ENCODE results near the gene A2ML1.
"Not testable (repeated sequence)": the region's sequence is repeated elsewhere in the genome, so short reads cannot be mapped to it uniquely, and the experiment has no call there.

A2ML1 gene

GRCh38 chr12:8917031-8917430 lies 94.6 kb downstream of the A2ML1 start:
- TF ChIP-seq POLR2AphosphoS5 (IDR thresholded peaks at IDR 0.05; ENCODE audit: low read depth, low read length) (no peak), TAF1 (IDR thresholded peaks at IDR 0.05; ENCODE audit: low read depth, low read length) (no peak), POU2F2 (IDR thresholded peaks at IDR 0.05; ENCODE audit: low read depth, low read length) (no peak), PAX5 (IDR thresholded peaks at IDR 0.05; ENCODE audit: insufficient read depth, low read length, severe bottlenecking) (no peak), POLR2A (IDR thresholded peaks at IDR 0.05; ENCODE audit: low read depth, low read length) (no peak), SPI1 (IDR thresholded peaks at IDR 0.05; ENCODE audit: low read depth, low read length) (no peak)
- no peak for DNase-seq (ENCODE audit: insufficient read length, low spot score)
- no peak for FAIRE-seq

- DNase-seq (ENCODE audit: insufficient read length, low spot score) (no peak), FAIRE-seq (no peak)
- TF ChIP-seq SPI1 (IDR thresholded peaks at IDR 0.05; ENCODE audit: low read depth, low read length) (no peak), POU2F2 (IDR thresholded peaks at IDR 0.05; ENCODE audit: low read depth, low read length) (no peak), TAF1 (IDR thresholded peaks at IDR 0.05; ENCODE audit: low read depth, low read length) (no peak), POLR2AphosphoS5 (IDR thresholded peaks at IDR 0.05; ENCODE audit: low read depth, low read length) (no peak), POLR2A (IDR thresholded peaks at IDR 0.05; ENCODE audit: low read depth, low read length) (no peak), PAX5 (IDR thresholded peaks at IDR 0.05; ENCODE audit: insufficient read depth, low read length, severe bottlenecking) (no peak)
These were observed 95.3 kb downstream of the A2ML1 start for GRCh38 chr12:8917751-8918150.

- not testable (repeated sequence) for DNase-seq (ENCODE audit: insufficient read length, low spot score); FAIRE-seq
These were observed 97.2 kb downstream of the A2ML1 start for GRCh38 chr12:8919643-8920042.

- no peak for TF ChIP-seq POLR2A (IDR thresholded peaks at IDR 0.05; ENCODE audit: low read depth, low read length)
- no peak for TF ChIP-seq TAF1 (IDR thresholded peaks at IDR 0.05; ENCODE audit: low read depth, low read length)
- TF ChIP-seq PAX5 (IDR thresholded peaks at IDR 0.05; ENCODE audit: insufficient read depth, low read length, severe bottlenecking) = no peak
- TF ChIP-seq SPI1 (IDR thresholded peaks at IDR 0.05; ENCODE audit: low read depth, low read length) = no peak
- no peak for TF ChIP-seq POU2F2 (IDR thresholded peaks at IDR 0.05; ENCODE audit: low read depth, low read length)
- TF ChIP-seq POLR2AphosphoS5 (IDR thresholded peaks at IDR 0.05; ENCODE audit: low read depth, low read length) = no peak
- DNase-seq (ENCODE audit: insufficient read length, low spot score) = no peak
- no peak for FAIRE-seq
These were observed 100.1 kb downstream of the A2ML1 start for GRCh38 chr12:8922544-8922943.

All from GM12891 (cell line).